WTC11 (cell line): ENCODE measurements around the gene DPP7. TPM values are rescaled to one million over a fixed set of nuclear protein-coding genes. Genes with fewer than 3 reads are reported as not detected.

Experiments used
- ATAC-seq: fragments of 200-7000 bp; cut with Tn5 transposase; 2 replicates; pipeline ENCODE4 v1.10.0; 2021; ENCODE audit warnings: mild to moderate bottlenecking, moderate library complexity
- CTCF ChIA-PET: fragments of 300-600 bp; sonication (Branson Sonifier 250); formaldehyde crosslinking; loops from one replicate; lab custom pipeline; 2021; ENCODE audit warnings: antibody characterized with exemption; lab: Charles Lee
- POLR2A ChIA-PET: fragments of 350-600 bp; sonication (Branson Sonifier 250); formaldehyde crosslinking; loops from one replicate; lab custom pipeline; 2021; ENCODE audit warnings: antibody characterized with exemption; lab: Charles Lee
- DNase-seq: peaks from one replicate; pipeline ENCODE4 v3.0.0; 2021; ENCODE audit warnings: low spot score
- H3K27ac Mint-ChIP-seq: 2 replicates; pipeline ENCODE4 v1.8.0; 2021; ENCODE audit warnings: mixed read lengths
- H3K27me3 Mint-ChIP-seq: 2 replicates; pipeline ENCODE4 v1.8.0; 2021; ENCODE audit warnings: low read depth, mild to moderate bottlenecking, moderate library complexity, mixed read lengths
- H3K36me3 Mint-ChIP-seq: 2 replicates; pipeline ENCODE4 v1.8.0; 2021; ENCODE audit warnings: mixed read lengths
- H3K4me1 Mint-ChIP-seq: 2 replicates; pipeline ENCODE4 v1.8.0; 2022; ENCODE audit warnings: mixed read lengths
- H3K4me3 Mint-ChIP-seq: 2 replicates; pipeline ENCODE4 v1.8.0; 2021; ENCODE audit warnings: mild to moderate bottlenecking, moderate library complexity, mixed read lengths
- H3K9me3 Mint-ChIP-seq: 2 replicates; pipeline ENCODE4 v1.8.0; 2021; ENCODE audit warnings: mixed read lengths
- AR ChIP-seq: fragments of 250-450 bp; sonication (Bioruptor Pico); IDR thresholded peaks from 2 replicates; pipeline ENCODE4 v1.9.0; 2021; ENCODE audit warnings: mild to moderate bottlenecking
- CBFB ChIP-seq: sonication (generic); formaldehyde crosslinking; IDR thresholded peaks from 2 replicates; pipeline ENCODE4 v1.8.1; 2022; ENCODE audit warnings: mild to moderate bottlenecking, low read depth, missing genetic modification reagents
- CREB1 ChIP-seq: sonication (generic); formaldehyde crosslinking; IDR thresholded peaks from 2 replicates; pipeline ENCODE4 v1.8.0; 2023; ENCODE audit warnings: mild to moderate bottlenecking, missing genetic modification reagents
- CREM ChIP-seq: sonication (generic); formaldehyde crosslinking; IDR thresholded peaks from 2 replicates; pipeline ENCODE4 v1.8.1; 2022; ENCODE audit warnings: mild to moderate bottlenecking, missing genetic modification reagents, moderate library complexity
- E2F4 ChIP-seq: sonication (generic); formaldehyde crosslinking; IDR thresholded peaks from 2 replicates; pipeline ENCODE4 v1.8.1; 2022; ENCODE audit warnings: low read depth, mild to moderate bottlenecking, moderate library complexity, missing genetic modification reagents, borderline replicate concordance
- EMX1 ChIP-seq: fragments of 250-450 bp; sonication (Bioruptor Pico); IDR thresholded peaks from 2 replicates; pipeline ENCODE4 v1.8.0; 2021; ENCODE audit warnings: mild to moderate bottlenecking
- ETV6 ChIP-seq: sonication (generic); formaldehyde crosslinking; IDR thresholded peaks from 2 replicates; pipeline ENCODE4 v1.8.1; 2022; ENCODE audit warnings: mild to moderate bottlenecking, missing genetic modification reagents
- FOXJ3 ChIP-seq: sonication (generic); formaldehyde crosslinking; IDR thresholded peaks from 2 replicates; pipeline ENCODE4 v1.9.0; 2021; ENCODE audit warnings: missing genetic modification reagents, mild to moderate bottlenecking, borderline replicate concordance
- GRHL2 ChIP-seq: fragments of 250-450 bp; sonication (Bioruptor Pico); IDR thresholded peaks from 2 replicates; pipeline ENCODE4 v1.8.0; 2022; ENCODE audit warnings: mild to moderate bottlenecking, moderate library complexity; ENCODE audit not compliant: insufficient replicate concordance, severe bottlenecking
- HMGXB4 ChIP-seq: sonication (generic); formaldehyde crosslinking; IDR thresholded peaks from 2 replicates; pipeline ENCODE4 v1.8.1; 2023; ENCODE audit warnings: mild to moderate bottlenecking, moderate library complexity, missing genetic modification reagents
- NFE2L1 ChIP-seq: sonication (generic); formaldehyde crosslinking; IDR thresholded peaks from 2 replicates; pipeline ENCODE4 v1.8.1; 2023; ENCODE audit warnings: missing genetic modification reagents
- NR3C1 ChIP-seq: sonication (generic); formaldehyde crosslinking; conservative IDR thresholded peaks from 2 replicates; pipeline ENCODE4 v1.8.1; 2023; ENCODE audit warnings: low read depth, mild to moderate bottlenecking, missing genetic modification reagents
- PRRX2 ChIP-seq: fragments of 250-450 bp; sonication (Bioruptor Pico); IDR thresholded peaks from 2 replicates; pipeline ENCODE4 v1.8.0; 2021; ENCODE audit warnings: mild to moderate bottlenecking
- RORB ChIP-seq: fragments of 250-450 bp; sonication (Bioruptor Pico); IDR thresholded peaks from 2 replicates; pipeline ENCODE4 v1.9.0; 2021; ENCODE audit warnings: mild to moderate bottlenecking
- SMAD3 ChIP-seq: sonication (generic); formaldehyde crosslinking; IDR thresholded peaks from 2 replicates; pipeline ENCODE4 v1.8.0; 2022; ENCODE audit warnings: missing genetic modification reagents, mild to moderate bottlenecking, borderline replicate concordance
- ZBTB43 ChIP-seq: sonication (generic); formaldehyde crosslinking; IDR thresholded peaks from 2 replicates; pipeline ENCODE4 v1.8.1; 2023; ENCODE audit warnings: mild to moderate bottlenecking, missing genetic modification reagents
- ZNF396 ChIP-seq: fragments of 250-450 bp; sonication (Bioruptor Pico); IDR thresholded peaks from 2 replicates; pipeline ENCODE4 v1.8.0; 2021; ENCODE audit warnings: mild to moderate bottlenecking, moderate library complexity, borderline replicate concordance
- ZNF671 ChIP-seq: fragments of 250-450 bp; sonication (Bioruptor Pico); IDR thresholded peaks from 2 replicates; pipeline ENCODE4 v1.8.0; 2021; ENCODE audit warnings: mild to moderate bottlenecking
- total RNA-seq: library from RNA; stranded (reverse); gene quantifications from 3 replicates; pipeline ENCODE4 v1.2.3, GENCODE V29; 2021
- TF ChIP-seq, protein P1 (sequence below): fragments of 250-450 bp; sonication (Bioruptor Pico); IDR thresholded peaks from 2 replicates; pipeline ENCODE4 v1.9.0; 2021; ENCODE audit warnings: moderate library complexity, mild to moderate bottlenecking, inconsistent platforms, borderline replicate concordance
- TF ChIP-seq, protein P2 (sequence below): sonication (generic); formaldehyde crosslinking; IDR thresholded peaks from 2 replicates; pipeline ENCODE4 v1.8.0; 2022; ENCODE audit warnings: mild to moderate bottlenecking, missing genetic modification reagents
- TF ChIP-seq, protein P3 (sequence below): fragments of 250-450 bp; sonication (Bioruptor Pico); conservative IDR thresholded peaks from 2 replicates; pipeline ENCODE4 v1.9.0; 2021; ENCODE audit warnings: mild to moderate bottlenecking

DPP7 gene
- total RNA-seq, 1 experiment from 2014 or later, result 38.9 TPM

GRCh38 chr9:137096785-137097546 lies 17.6 kb downstream of the DPP7 start (continued):
- no peak for TF ChIP-seq AR
- TF ChIP-seq ETV6 (CRISPR knock-in tag), result no peak
- TF ChIP-seq, protein P1, sequence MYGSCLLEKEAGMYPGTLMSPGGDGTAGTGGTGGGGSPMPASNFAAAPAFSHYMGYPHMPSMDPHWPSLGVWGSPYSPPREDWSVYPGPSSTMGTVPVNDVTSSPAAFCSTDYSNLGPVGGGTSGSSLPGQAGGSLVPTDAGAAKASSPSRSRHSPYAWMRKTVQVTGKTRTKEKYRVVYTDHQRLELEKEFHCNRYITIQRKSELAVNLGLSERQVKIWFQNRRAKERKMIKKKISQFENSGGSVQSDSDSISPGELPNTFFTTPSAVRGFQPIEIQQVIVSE (CRISPR knock-in tag), result no peak

- TF ChIP-seq, protein P2, sequence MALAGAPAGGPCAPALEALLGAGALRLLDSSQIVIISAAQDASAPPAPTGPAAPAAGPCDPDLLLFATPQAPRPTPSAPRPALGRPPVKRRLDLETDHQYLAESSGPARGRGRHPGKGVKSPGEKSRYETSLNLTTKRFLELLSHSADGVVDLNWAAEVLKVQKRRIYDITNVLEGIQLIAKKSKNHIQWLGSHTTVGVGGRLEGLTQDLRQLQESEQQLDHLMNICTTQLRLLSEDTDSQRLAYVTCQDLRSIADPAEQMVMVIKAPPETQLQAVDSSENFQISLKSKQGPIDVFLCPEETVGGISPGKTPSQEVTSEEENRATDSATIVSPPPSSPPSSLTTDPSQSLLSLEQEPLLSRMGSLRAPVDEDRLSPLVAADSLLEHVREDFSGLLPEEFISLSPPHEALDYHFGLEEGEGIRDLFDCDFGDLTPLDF (CRISPR knock-in tag), result no peak
- TF ChIP-seq, protein P3, sequence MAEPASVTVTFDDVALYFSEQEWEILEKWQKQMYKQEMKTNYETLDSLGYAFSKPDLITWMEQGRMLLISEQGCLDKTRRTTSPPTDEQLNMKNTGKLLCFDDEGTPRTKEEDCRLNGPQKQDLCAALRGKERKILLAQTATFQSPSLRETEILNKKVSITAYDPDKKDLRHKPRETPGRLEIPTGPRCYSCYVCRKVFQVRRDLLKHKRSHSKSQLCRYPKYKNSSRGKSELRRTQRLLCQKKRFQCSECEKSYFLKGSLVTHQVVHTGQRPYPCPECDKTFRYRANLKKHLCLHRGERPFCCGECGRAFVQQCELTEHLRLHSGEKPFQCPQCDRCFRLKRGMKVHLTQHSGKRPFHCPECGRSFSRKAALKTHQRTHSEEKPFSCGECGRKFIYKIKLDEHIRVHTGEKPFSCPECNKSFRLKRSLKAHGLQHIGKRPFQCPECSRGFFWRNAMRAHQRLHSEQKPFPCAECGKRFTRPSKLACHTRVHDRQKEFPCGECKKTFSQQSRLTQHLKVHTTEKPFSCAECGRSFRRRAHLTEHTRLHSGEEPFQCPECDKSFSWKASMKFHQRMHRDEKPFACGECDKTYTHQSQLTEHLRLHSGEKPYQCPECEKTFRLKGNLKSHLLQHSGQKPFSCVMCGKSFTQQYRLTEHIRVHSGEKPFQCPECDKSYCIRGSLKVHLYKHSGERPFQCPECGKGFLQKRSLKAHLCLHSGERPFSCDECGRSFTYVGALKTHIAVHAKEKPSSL (CRISPR knock-in tag), result no peak
- no peak for TF ChIP-seq RORB
- no peak for TF ChIP-seq SMAD3
- no peak for TF ChIP-seq NFE2L1 (CRISPR knock-in tag)
- no peak for TF ChIP-seq ZNF671 (CRISPR knock-in tag)
- TF ChIP-seq E2F4 (CRISPR knock-in tag), result no peak
- no peak for TF ChIP-seq ZBTB43 (CRISPR knock-in tag)
- no peak for TF ChIP-seq GRHL2 (CRISPR knock-in tag)
- TF ChIP-seq FOXJ3 (CRISPR knock-in tag), result no peak
- TF ChIP-seq PRRX2 (CRISPR knock-in tag), result no peak
- TF ChIP-seq CBFB (CRISPR knock-in tag), result no peak
- no peak for TF ChIP-seq CREM (CRISPR knock-in tag)
- no peak for TF ChIP-seq HMGXB4 (CRISPR knock-in tag)
- TF ChIP-seq ZNF396, result no peak
- no peak for TF ChIP-seq CREB1 (CRISPR knock-in tag)
- no peak for TF ChIP-seq NR3C1 (CRISPR knock-in tag)
- no peak for TF ChIP-seq EMX1 (CRISPR knock-in tag)
- Mint-ChIP-seq H3K4me1 (no peaks in the 10 kb centered on the region), H3K27me3 (no peaks in the 10 kb centered on the region), H3K27ac (no peak overlapping the region), H3K36me3 (peaks cover 33% of the 10 kb centered on the region), H3K4me3 (no peak overlapping the region), H3K9me3 (no peaks in the 10 kb centered on the region)
- ChIA-PET POLR2A (no interaction called here), CTCF (interaction anchor here (1.2 to 3.4 kb wide), 4 partner anchors 28 to 141 kb away, joined by 3 to 9 read pairs (median 4); no protein-coding TSS in a partner anchor)
- no peak for DNase-seq
- no peak for ATAC-seq
These were observed 18.6 kb downstream of the DPP7 start for GRCh38 chr9:137095664-137096517.
